ENCODE results near the gene CARD11. TPM values are rescaled to one million over a fixed set of nuclear protein-coding genes. Genes with fewer than 3 reads are reported as not detected.
A peak's percentile ranks its signal among the peaks of the same experiment; 100 is the strongest.

CARD11 gene
- total RNA-seq, 3 donors from 2014 or later = 0.80 to 2.9 (median 2.0) TPM

DNA sequence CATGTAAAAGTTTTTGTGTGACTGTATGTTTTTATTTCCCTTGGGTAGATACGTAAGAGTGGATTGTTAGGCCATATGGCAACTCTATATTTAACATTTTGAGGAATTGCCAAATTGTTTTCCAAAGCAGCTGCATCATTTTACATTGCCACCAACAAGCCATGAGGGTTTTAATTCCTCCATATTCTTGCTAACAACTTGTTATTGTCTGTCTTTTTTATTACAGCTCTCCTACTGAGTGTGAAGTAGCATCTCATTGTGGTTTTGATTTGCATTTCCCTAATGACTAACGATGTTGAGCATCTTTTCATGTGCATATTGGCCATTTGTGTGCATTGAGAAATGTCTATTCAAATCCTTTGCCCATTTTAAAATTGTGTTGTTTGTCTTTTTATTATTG lies 94.9 kb downstream of the CARD11 start:
- Histone ChIP-seq H3K4me1 (no peaks in the 10 kb centered on the region), H3K27ac (no peak overlapping the region), H3K4me3 (no peak overlapping the region), H3K36me3 (no peaks in the 10 kb centered on the region), H3K27me3 (no peaks in the 10 kb centered on the region), H3K9me3 (no peaks in the 10 kb centered on the region)
- intact Hi-C loops (cut with DNase I; ENCODE audit: low total_unique reads) = no loop called here
- TF ChIP-seq POLR2AphosphoS5 (IDR thresholded peaks at IDR 0.05) (no peak), POLR2A (IDR thresholded peaks at IDR 0.05) (no peak)
- TF ChIP-seq, protein P1, sequence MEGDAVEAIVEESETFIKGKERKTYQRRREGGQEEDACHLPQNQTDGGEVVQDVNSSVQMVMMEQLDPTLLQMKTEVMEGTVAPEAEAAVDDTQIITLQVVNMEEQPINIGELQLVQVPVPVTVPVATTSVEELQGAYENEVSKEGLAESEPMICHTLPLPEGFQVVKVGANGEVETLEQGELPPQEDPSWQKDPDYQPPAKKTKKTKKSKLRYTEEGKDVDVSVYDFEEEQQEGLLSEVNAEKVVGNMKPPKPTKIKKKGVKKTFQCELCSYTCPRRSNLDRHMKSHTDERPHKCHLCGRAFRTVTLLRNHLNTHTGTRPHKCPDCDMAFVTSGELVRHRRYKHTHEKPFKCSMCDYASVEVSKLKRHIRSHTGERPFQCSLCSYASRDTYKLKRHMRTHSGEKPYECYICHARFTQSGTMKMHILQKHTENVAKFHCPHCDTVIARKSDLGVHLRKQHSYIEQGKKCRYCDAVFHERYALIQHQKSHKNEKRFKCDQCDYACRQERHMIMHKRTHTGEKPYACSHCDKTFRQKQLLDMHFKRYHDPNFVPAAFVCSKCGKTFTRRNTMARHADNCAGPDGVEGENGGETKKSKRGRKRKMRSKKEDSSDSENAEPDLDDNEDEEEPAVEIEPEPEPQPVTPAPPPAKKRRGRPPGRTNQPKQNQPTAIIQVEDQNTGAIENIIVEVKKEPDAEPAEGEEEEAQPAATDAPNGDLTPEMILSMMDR (IDR thresholded peaks at IDR 0.05) = no peak
- DNase-seq (ENCODE audit: low spot score in 2 of 2) = no peak

DNA sequence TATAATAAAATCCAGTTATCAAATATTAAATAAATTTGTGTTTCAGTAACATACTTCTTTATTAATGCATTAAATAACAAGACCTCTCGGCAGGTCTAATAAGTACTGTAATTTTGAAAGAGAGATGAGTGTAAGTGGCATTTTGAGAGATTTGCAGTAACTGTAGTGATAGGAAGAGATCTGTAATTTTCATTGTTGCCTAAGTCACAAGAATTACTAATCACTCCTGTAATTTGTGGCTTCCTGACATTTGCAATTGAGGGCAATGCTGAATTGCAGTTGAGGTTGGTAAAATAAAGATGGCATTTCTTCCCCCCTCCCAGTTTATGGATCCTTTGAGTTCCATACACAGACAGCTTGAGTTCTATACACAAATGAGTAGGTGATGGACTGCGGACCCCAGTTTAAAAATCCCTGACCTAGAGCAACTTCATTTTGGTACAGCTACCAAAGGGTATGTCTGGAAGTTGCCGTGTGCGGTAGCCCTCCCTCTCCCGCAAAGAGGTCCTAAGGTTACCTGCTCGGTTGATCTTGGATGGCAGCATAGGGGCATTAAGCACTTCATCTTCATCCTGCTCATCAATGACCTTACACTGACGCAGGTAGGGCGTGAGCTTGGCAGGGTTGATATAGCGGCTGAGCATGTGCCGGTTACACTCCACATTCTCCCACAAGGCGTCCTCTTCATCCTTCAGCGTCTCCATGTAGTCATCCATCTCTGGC lies 96.4 kb downstream of the CARD11 start:
- DNase-seq (ENCODE audit: low spot score in 2 of 2) = no peak
- TF ChIP-seq, protein P1 (IDR thresholded peaks at IDR 0.05) = no peak
- TF ChIP-seq POLR2AphosphoS5 (IDR thresholded peaks at IDR 0.05) (no peak), POLR2A (IDR thresholded peaks at IDR 0.05) (no peak)
- H3K9me3 ChIP-seq = no peaks in the 10 kb centered on the region
- H3K4me1 ChIP-seq = no peaks in the 10 kb centered on the region
- H3K36me3 ChIP-seq = no peaks in the 10 kb centered on the region
- no peak overlapping the region for H3K4me3 ChIP-seq
- H3K27ac ChIP-seq = no peak overlapping the region
- intact Hi-C loops (cut with DNase I; ENCODE audit: low total_unique reads) = no loop called here
- H3K27me3 ChIP-seq = no peaks in the 10 kb centered on the region

DNA sequence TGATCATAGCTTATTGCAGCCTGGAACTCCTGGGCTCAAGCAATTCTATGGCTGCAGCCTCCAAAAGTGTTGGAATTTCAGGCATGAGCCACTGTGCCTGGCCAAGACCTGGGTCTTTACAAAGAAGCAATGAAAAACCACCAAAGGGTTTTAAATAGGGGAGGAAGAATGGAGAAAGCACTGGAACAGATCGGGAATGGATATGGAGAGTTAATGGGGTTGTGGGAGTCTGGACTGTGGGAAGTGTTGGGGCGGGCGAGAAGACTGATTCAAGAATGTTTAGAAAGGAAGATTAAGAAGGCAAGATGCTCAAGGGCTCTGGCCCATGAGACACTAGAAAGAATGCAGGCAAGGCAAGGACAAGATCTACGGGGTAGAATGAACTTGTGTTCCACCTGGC lies 98.5 kb downstream of the CARD11 start:
- TF ChIP-seq, protein P1 (IDR thresholded peaks at IDR 0.05) = no peak
- no peak for TF ChIP-seq POLR2AphosphoS5 (IDR thresholded peaks at IDR 0.05)
- TF ChIP-seq POLR2A (IDR thresholded peaks at IDR 0.05) = no peak
- H3K9me3 ChIP-seq = no peaks in the 10 kb centered on the region
- no peak for DNase-seq (ENCODE audit: low spot score in 2 of 2)

DNA sequence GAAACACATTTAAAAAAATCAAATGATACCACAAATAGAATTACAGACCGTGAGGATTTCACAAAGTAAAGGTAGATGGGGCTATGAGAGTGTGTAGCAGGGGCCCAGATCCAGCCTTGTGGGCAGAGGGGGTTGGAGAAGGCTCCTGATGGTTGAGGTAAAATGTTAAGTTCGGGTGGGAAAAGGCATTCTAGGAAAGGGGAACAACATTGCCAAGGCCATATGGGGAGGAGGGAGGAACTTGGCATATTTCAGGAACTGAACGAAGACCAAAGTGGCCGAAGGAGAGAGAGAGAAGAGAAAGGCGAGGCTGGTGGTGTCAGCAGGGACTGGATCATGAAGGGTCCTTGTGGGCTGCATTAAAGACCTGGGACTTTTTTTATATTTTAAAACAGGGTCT lies 98.9 kb downstream of the CARD11 start:
- H3K27ac ChIP-seq = no peak overlapping the region
- intact Hi-C loops (cut with DNase I; ENCODE audit: low total_unique reads) = no loop called here
- no peaks in the 10 kb centered on the region for H3K36me3 ChIP-seq
- H3K9me3 ChIP-seq = no peaks in the 10 kb centered on the region
- no peaks in the 10 kb centered on the region for H3K4me1 ChIP-seq
- H3K27me3 ChIP-seq = no peaks in the 10 kb centered on the region
- TF ChIP-seq POLR2AphosphoS5 (IDR thresholded peaks at IDR 0.05) = no peak
- H3K4me3 ChIP-seq = no peak overlapping the region
- peak in 1 of 2 donors; percentile 22 for DNase-seq (ENCODE audit: low spot score in 2 of 2)

More for the DNA sequence above, 98.5 kb downstream of the CARD11 start:
- Histone ChIP-seq H3K27ac (no peak overlapping the region), H3K36me3 (no peaks in the 10 kb centered on the region), H3K4me3 (no peak overlapping the region), H3K4me1 (no peaks in the 10 kb centered on the region), H3K27me3 (no peaks in the 10 kb centered on the region)
- intact Hi-C loops (cut with DNase I; ENCODE audit: low total_unique reads) = no loop called here

DNA sequence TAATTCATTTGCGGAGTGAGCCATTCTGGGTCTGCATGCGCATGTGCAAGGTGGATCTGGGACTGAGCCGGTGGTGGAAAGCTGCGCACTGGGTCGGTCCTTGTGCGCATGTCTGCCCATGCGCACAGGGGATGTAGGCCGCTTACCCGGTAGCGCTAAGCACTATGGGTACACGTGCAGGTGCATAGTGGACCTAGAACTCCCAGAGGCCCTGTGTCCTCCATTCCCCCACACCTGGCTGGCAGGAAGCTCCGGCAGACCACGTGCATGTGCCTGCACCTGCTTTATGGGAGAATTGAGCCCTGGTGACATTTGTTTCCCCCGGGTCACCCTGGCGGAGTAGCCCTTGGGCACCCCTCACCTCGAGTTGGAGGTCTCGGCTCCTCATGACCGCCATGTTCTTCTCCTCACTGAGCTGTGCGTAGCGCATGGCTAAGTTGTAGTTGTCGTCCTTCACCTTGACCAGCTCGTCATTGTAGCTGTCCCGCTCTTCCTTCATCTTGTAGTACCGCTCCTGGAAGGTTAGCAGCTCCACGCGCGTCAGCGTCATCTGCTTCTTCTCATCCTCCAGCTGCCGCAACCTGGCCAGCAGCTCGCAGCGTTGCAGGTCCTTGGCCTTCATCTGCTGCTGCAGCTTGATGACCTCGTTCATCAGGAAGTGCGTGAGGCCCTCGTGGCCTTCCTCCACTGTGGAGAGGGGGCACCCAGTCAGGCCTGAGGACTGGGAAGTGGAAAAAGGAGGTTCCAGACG lies 99.6 kb downstream of the CARD11 start:
- Histone ChIP-seq H3K4me3 (no peak overlapping the region), H3K9me3 (no peaks in the 10 kb centered on the region), H3K36me3 (no peaks in the 10 kb centered on the region), H3K4me1 (no peaks in the 10 kb centered on the region), H3K27me3 (no peaks in the 10 kb centered on the region), H3K27ac (no peak overlapping the region)
- intact Hi-C loops (cut with DNase I; ENCODE audit: low total_unique reads) = no loop called here
- TF ChIP-seq, protein P1 (IDR thresholded peaks at IDR 0.05) = no peak
- TF ChIP-seq POLR2AphosphoS5 (IDR thresholded peaks at IDR 0.05) = no peak
- peak in 1 of 2 donors; percentile 41 for DNase-seq (ENCODE audit: low spot score in 2 of 2)
